ENCODE measurements around the gene COLEC11.
"Not testable (repeated sequence)": the region's sequence is repeated elsewhere in the genome, so short reads cannot be mapped to it uniquely, and the experiment has no call there.

COLEC11 gene

GRCh38 chr2:3594493-3595281 is at the start of gene COLEC11:
Gene COLEC11 (plus strand): TSS chr2:3595112. CDS start chr2:3604341, 9,229 bp downstream.
- peaks cover 28% of the 10 kb centered on the region for H3K27me3 Mint-ChIP-seq
- no peaks in the 10 kb centered on the region for H3K4me1 Mint-ChIP-seq
- H3K36me3 Mint-ChIP-seq = no peaks in the 10 kb centered on the region
- no peaks in the 10 kb centered on the region for H3K9me3 Mint-ChIP-seq
- DNase-seq = no peak
- H3K27ac Mint-ChIP-seq = no peak within 1 kb of the TSS
- CTCF ChIA-PET = no interaction called here
- no peak within 1 kb of the TSS for H3K4me3 Mint-ChIP-seq

DNA sequence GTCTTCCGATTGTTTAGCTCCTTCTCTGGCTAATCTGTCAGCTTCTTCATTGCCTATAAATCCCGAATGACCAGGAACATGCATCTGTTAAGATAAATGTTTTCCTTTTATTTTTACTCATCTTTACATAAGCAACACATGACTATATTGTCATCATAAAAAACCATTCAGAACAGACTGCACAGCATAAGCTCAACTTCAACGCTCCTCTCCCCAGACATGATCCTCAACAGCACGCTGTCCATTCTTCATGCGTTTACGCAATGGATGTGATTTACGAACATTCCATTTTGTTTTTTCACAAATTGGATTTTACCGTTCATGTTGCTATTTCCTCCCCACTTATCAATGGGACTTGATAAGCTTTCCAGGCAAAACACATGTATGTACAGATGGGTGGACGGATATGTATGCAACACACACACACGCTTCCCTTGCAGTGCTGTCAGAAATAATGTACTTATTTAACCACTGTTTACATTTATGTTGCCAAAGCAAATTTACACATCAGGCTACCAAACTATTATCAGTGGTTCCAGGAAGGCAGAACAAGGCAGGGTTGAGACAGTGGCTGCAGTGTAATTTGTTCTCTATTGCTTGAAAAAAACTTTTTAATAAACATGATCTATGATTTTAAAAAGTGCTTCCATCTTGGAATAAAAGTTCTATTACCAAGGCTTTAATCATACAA is 49.0 kb upstream of the COLEC11 start:
- DNase-seq = no peak
- Mint-ChIP-seq H3K4me3 (no peak overlapping the region), H3K27ac (no peak overlapping the region), H3K27me3 (no peaks in the 10 kb centered on the region), H3K4me1 (no peaks in the 10 kb centered on the region), H3K9me3 (no peaks in the 10 kb centered on the region), H3K36me3 (peaks cover 66% of the 10 kb centered on the region)
- CTCF ChIA-PET = interaction anchor here (1.1 kb wide), 1 partner anchor 8 kb away, joined by 3 read pairs; no protein-coding TSS in a partner anchor

DNA sequence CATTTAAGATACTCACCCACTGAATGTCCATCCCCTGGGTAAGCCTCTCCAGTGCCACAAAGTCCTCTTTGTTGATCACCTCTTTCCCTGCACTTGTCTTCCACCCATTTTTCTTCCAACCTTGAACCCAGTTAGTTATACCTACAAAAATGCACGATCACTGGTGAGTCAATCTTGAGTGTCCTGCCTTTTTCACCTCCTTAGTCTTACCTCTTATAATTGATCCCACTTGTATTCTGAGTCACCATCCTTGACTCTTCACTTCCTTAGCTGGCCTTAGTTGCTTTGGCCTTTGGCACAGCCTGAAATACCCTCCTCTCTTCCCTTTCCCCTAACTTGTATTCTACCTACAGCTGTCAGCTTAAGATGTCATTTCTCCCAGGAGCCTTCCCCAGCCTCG is 47.0 kb upstream of the COLEC11 start:
- Mint-ChIP-seq H3K9me3 (no peaks in the 10 kb centered on the region), H3K27ac (no peak overlapping the region), H3K27me3 (no peaks in the 10 kb centered on the region), H3K4me1 (peaks cover 2% of the 10 kb centered on the region), H3K36me3 (peaks cover 57% of the 10 kb centered on the region), H3K4me3 (no peak overlapping the region)
- DNase-seq = no peak
- CTCF ChIA-PET = no interaction called here

DNA sequence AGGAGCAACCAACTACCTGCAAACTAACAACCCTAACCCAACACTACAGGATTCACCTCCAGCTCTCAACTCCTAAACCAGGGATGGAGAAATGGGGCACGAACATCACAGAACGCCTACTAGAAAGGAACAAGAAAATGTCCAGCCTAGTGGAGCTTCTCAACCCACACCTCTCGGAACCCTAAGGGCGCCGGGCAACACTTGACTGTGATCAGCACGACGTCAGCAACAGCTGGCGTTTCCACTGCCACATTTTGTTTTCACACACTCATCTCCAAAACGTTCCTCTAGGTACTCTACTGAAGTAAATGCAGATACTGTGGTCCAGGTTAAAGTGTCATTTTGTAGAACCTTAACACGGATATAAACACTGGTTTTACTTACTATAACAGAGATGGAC is 41.0 kb upstream of the COLEC11 start:
- no peak overlapping the region for H3K27ac Mint-ChIP-seq
- CTCF ChIA-PET = interaction anchor here (0.9 kb wide), 1 partner anchor 8 kb away, joined by 3 read pairs; no protein-coding TSS in a partner anchor

GRCh38 chr2:3557639-3558204 is 37.2 kb upstream of the COLEC11 start:
- DNase-seq = no peak
- Mint-ChIP-seq H3K9me3 (no peaks in the 10 kb centered on the region), H3K36me3 (peaks cover 35% of the 10 kb centered on the region), H3K4me3 (peak overlapping the region; percentile 84), H3K27me3 (no peaks in the 10 kb centered on the region), H3K4me1 (peaks cover 56% of the 10 kb centered on the region), H3K27ac (peak overlapping the region; percentile 96)
- CTCF ChIA-PET = interaction anchor here (1.1 to 1.5 kb wide), 2 partner anchors 18 to 94 kb away, joined by 3 read pairs; no protein-coding TSS in a partner anchor

More for the DNA sequence above, 41.0 kb upstream of the COLEC11 start:
- H3K27me3 Mint-ChIP-seq = no peaks in the 10 kb centered on the region
- H3K9me3 Mint-ChIP-seq = no peaks in the 10 kb centered on the region
- no peak overlapping the region for H3K4me3 Mint-ChIP-seq
- no peak for DNase-seq
- peaks cover 33% of the 10 kb centered on the region for H3K4me1 Mint-ChIP-seq
- peaks cover 46% of the 10 kb centered on the region for H3K36me3 Mint-ChIP-seq

- peaks cover 35% of the 10 kb centered on the region for H3K36me3 Mint-ChIP-seq
- H3K4me1 Mint-ChIP-seq = peaks cover 57% of the 10 kb centered on the region
- H3K27me3 Mint-ChIP-seq = no peaks in the 10 kb centered on the region
- peak within 1 kb of the TSS; percentile 96 for H3K27ac Mint-ChIP-seq
- H3K4me3 Mint-ChIP-seq = peak within 1 kb of the TSS; percentile 84
- H3K9me3 Mint-ChIP-seq = no peaks in the 10 kb centered on the region
- CTCF ChIA-PET = interaction anchor here (1.1 to 1.5 kb wide), 2 partner anchors 17 to 93 kb away, joined by 3 read pairs; no protein-coding TSS in a partner anchor
- peak; percentile 98 for DNase-seq
Observed at GRCh38 chr2:3558205-3559014, 36.5 kb upstream of the COLEC11 start, which contains the start of gene RNASEH1. Gene RNASEH1 (minus strand): TSS chr2:3558333. CDS start chr2:3558260, 73 bp downstream.

DNA sequence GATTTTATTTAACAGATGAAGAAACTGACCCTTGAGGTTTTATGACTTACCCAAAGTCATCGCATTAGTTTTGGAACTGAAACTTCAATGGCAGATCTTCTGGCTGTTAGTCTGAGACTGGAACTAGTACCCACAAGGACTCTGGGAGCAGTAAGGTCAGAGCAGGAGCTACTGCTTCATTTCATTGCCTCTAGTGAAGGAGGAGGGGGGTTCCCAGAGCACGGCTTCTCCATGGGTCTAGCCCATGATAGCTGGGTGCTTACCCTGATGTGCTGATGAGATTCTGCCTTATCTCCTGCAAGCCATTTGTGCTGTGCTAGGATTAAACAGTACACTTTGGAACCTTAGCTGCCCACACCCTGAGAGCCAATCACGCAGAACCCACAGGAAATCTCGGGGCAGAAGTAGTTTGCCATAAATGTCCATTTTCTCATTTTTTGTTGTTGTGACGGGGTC is 31.4 kb upstream of the COLEC11 start:
- Mint-ChIP-seq H3K9me3 (no peaks in the 10 kb centered on the region), H3K27ac (no peak overlapping the region), H3K36me3 (peaks cover 10% of the 10 kb centered on the region), H3K27me3 (no peaks in the 10 kb centered on the region), H3K4me1 (peaks cover 31% of the 10 kb centered on the region), H3K4me3 (no peak overlapping the region)
- DNase-seq = no peak
- CTCF ChIA-PET = no interaction called here

GRCh38 chr2:3565117-3565516 is 29.8 kb upstream of the COLEC11 start:
- Mint-ChIP-seq H3K9me3 (no peaks in the 10 kb centered on the region), H3K36me3 (peaks cover 7% of the 10 kb centered on the region), H3K27ac (no peak overlapping the region), H3K4me3 (no peak overlapping the region), H3K27me3 (no peaks in the 10 kb centered on the region), H3K4me1 (peaks cover 18% of the 10 kb centered on the region)
- no peak for DNase-seq
- CTCF ChIA-PET = no interaction called here

DNA sequence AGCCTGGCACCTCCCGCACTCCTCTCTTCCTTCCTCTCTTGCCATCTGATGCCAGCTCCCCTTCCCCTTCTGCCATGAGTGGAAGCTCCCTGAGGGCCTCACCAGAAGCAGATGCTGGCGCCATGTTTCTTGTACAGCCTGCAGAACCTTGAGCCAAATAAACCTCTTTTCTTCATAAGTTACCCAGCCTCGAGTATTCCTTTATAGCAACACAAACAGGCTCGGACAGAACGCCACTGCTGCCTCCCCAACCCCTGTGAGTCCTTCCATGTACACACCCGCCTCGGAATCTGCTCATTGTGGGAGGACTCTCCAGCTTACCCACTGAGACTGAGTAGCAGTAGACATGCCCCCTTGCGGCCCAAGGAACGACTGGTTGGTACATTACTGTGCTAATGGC is 28.1 kb upstream of the COLEC11 start:
- H3K4me3 Mint-ChIP-seq = no peak overlapping the region
- H3K4me1 Mint-ChIP-seq = peaks cover 7% of the 10 kb centered on the region
- CTCF ChIA-PET = no interaction called here
- H3K9me3 Mint-ChIP-seq = no peaks in the 10 kb centered on the region
- no peak for DNase-seq
- no peaks in the 10 kb centered on the region for H3K27me3 Mint-ChIP-seq
- H3K36me3 Mint-ChIP-seq = peaks cover 2% of the 10 kb centered on the region
- no peak overlapping the region for H3K27ac Mint-ChIP-seq

DNA sequence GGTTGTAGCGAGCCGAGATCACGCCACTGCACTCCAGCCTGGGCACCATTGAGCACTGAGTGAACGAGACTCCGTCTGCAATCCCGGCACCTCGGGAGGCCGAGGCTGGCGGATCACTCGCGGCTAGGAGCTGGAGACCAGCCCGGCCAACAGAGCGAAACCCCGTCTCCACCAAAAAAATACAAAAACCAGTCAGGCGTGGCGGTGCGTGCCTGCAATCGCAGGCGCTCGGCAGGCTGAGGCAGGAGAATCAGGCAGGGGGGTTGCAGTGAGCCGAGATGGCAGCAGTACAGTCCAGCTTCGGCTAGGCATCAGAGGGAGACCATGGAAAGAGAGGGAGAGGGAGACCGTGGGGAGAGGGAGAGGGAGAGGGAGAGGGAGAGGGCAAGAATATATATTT is 25.3 kb upstream of the COLEC11 start:
- CTCF ChIA-PET, H3K9me3 Mint-ChIP-seq, DNase-seq, H3K27me3 Mint-ChIP-seq, H3K4me1 Mint-ChIP-seq, H3K36me3 Mint-ChIP-seq, H3K27ac Mint-ChIP-seq, H3K4me3 Mint-ChIP-seq: not testable (repeated sequence)

GRCh38 chr2:3571284-3571683 is 23.6 kb upstream of the COLEC11 start:
- Mint-ChIP-seq H3K27ac (no peak overlapping the region), H3K4me3 (no peak overlapping the region), H3K36me3 (peaks cover 7% of the 10 kb centered on the region), H3K9me3 (no peaks in the 10 kb centered on the region), H3K4me1 (peaks cover 16% of the 10 kb centered on the region), H3K27me3 (peaks cover 3% of the 10 kb centered on the region)
- no peak for DNase-seq
- CTCF ChIA-PET = no interaction called here

DNA sequence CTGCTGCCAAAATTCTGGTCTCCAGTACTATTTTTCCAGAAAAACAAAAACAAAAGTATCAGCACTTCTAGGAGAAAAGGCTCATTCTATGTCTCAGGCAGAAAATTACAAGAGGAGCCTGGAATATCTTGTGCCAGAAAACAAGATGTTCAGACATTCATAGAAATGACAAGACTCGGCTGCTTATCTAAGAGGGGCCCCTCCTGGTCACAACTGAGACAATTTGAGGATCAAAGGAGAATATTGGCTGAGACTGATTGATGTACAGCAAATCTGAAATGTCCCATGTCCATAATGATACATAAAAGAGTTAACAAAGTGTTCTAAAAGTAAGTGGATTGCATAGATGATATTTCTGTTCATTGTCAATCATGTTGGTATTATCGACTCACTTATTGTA is 22.3 kb upstream of the COLEC11 start:
- Mint-ChIP-seq H3K4me1 (peaks cover 30% of the 10 kb centered on the region), H3K27me3 (peaks cover 3% of the 10 kb centered on the region), H3K4me3 (no peak overlapping the region), H3K27ac (no peak overlapping the region), H3K9me3 (no peaks in the 10 kb centered on the region), H3K36me3 (peaks cover 18% of the 10 kb centered on the region)
- no peak for DNase-seq
- CTCF ChIA-PET = no interaction called here

DNA sequence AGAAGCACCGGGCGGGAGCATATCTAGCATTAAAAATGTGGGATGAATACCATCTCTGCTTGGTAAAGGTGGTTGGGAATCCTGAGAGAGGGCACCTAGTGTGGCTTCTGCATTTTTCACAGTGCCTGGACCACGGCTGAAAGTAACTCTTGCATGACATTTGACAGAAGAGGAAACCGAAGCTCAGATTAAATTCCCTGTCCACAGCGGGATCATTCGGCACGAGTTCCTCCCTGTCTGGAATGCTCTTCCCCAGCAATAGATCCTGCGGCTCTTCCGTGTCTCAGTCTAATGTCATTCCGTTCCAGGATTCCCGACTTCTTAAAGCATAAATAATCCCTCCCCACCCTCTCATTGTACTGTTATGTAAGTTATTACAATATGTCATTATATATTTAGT is 20.8 kb upstream of the COLEC11 start:
- peak overlapping the region; percentile 90 for H3K27ac Mint-ChIP-seq
- H3K4me1 Mint-ChIP-seq = peaks cover 45% of the 10 kb centered on the region
- H3K36me3 Mint-ChIP-seq = peaks cover 33% of the 10 kb centered on the region
- peak overlapping the region; percentile 88 for H3K4me3 Mint-ChIP-seq
- DNase-seq = no peak
- H3K27me3 Mint-ChIP-seq = peaks cover 3% of the 10 kb centered on the region
- no peaks in the 10 kb centered on the region for H3K9me3 Mint-ChIP-seq
- CTCF ChIA-PET = no interaction called here

Data from activated naive CD4-positive, alpha-beta T cell treated with anti-CD3 and anti-CD28 coated beads, Interleukin-2, amount 10 ng/mL, durations not matched to agents 7 days and 5 days (primary cell).